HEK293 (cell line): ENCODE results near the gene TPSD1.

Experiments used
- CTCF ChIA-PET: fragments of 350-600 bp; formaldehyde crosslinking; extraction: SDS; loops from one replicate; lab custom pipeline; 2021; ENCODE audit warnings: antibody characterized with exemption; lab: Yijun Ruan, JAX
- POLR2A ChIA-PET: fragments of 300-600 bp; formaldehyde crosslinking; extraction: SDS; loops from one replicate; lab custom pipeline; 2020; ENCODE audit warnings: antibody characterized with exemption, inconsistent platforms; lab: Yijun Ruan, JAX
- H3K27ac ChIP-seq: fragments of 200-500 bp; sonication (Bioruptor generic); 2 replicates; pipeline ENCODE4 v1.5.1; 2014; ENCODE audit warnings: low read depth, low read length, control low read depth, inconsistent platforms; ENCODE audit errors: extremely low read depth
- H3K36me3 ChIP-seq, 2 experiments: fragments of 200-500 bp in 1 of 2; sonication (Bioruptor generic) in 1 of 2; 1 replicate in 1 of 2; 2 replicates in 1 of 2; pipeline ENCODE4 v1.5.1; 2014 to 2017; ENCODE audit warnings: inconsistent platforms in 2 of 2, low read length in 2 of 2; ENCODE audit not compliant: control insufficient read depth in 2 of 2, insufficient read depth in 1 of 2
- H3K4me1 ChIP-seq: fragments of 200-500 bp; sonication (Bioruptor generic); 2 replicates; pipeline ENCODE4 v1.5.1; 2014; ENCODE audit warnings: mild to moderate bottlenecking, low read length, inconsistent platforms; ENCODE audit not compliant: control insufficient read depth, insufficient read depth
- H3K4me3 ChIP-seq: 2 replicates; pipeline ENCODE4 v1.5.1; 2011; ENCODE audit warnings: low read depth, mild to moderate bottlenecking, control low read depth, low read length, moderate library complexity
- H3K9me3 ChIP-seq: fragments of 200-500 bp; sonication (Bioruptor generic); 2 replicates; pipeline ENCODE4 v1.5.1; 2014; ENCODE audit warnings: low read depth, low read length, inconsistent platforms; ENCODE audit not compliant: control insufficient read depth, insufficient read depth
- EGR2 ChIP-seq: fragments of 450-650 bp; formaldehyde crosslinking; IDR thresholded peaks from 2 replicates; pipeline ENCODE4 v1.5.1; 2016; ENCODE audit warnings: low read depth, missing biosample characterization, missing genetic modification characterization
- IKZF3 ChIP-seq: fragments of 450-650 bp; IDR thresholded peaks from 2 replicates; pipeline ENCODE4 v1.5.0; 2018; ENCODE audit warnings: missing biosample characterization, mild to moderate bottlenecking, missing genetic modification characterization, moderate library complexity
- KLF9 ChIP-seq: fragments of 450-650 bp; formaldehyde crosslinking; IDR thresholded peaks from 2 replicates; pipeline ENCODE4 v1.5.1; 2016; ENCODE audit warnings: missing biosample characterization, missing genetic modification characterization, low read depth
- SP2 ChIP-seq: fragments of 450-650 bp; formaldehyde crosslinking; IDR thresholded peaks from 2 replicates; pipeline ENCODE4 v1.5.1; 2016; ENCODE audit warnings: missing biosample characterization, missing genetic modification characterization
- SP7 ChIP-seq: fragments of 450-650 bp; formaldehyde crosslinking; IDR thresholded peaks from 2 replicates; pipeline ENCODE4 v1.5.1; 2016; ENCODE audit warnings: missing biosample characterization, missing genetic modification characterization
- ZNF16 ChIP-seq: fragments of 450-650 bp; formaldehyde crosslinking; IDR thresholded peaks from 2 replicates; pipeline ENCODE4 v1.5.1; 2016; ENCODE audit warnings: low read depth, missing biosample characterization, missing genetic modification characterization
- ZNF221 ChIP-seq: fragments of 450-650 bp; formaldehyde crosslinking; IDR thresholded peaks from 2 replicates; pipeline ENCODE4 v1.5.1; 2017; ENCODE audit warnings: missing biosample characterization, missing genetic modification characterization, borderline replicate concordance
- ZNF521 ChIP-seq: fragments of 450-650 bp; formaldehyde crosslinking; IDR thresholded peaks from 2 replicates; pipeline ENCODE4 v1.5.1; 2017; ENCODE audit warnings: missing biosample characterization, mild to moderate bottlenecking, missing genetic modification characterization
- ZNF623 ChIP-seq: fragments of 450-650 bp; formaldehyde crosslinking; IDR thresholded peaks from 2 replicates; pipeline ENCODE4 v1.5.1; 2016; ENCODE audit warnings: missing biosample characterization, missing genetic modification characterization
- ZNF785 ChIP-seq: fragments of 450-650 bp; formaldehyde crosslinking; IDR thresholded peaks from 2 replicates; pipeline ENCODE4 v1.5.1; 2016; ENCODE audit warnings: missing biosample characterization, missing genetic modification characterization
- ZNF837 ChIP-seq: fragments of 450-650 bp; formaldehyde crosslinking; IDR thresholded peaks from 2 replicates; pipeline ENCODE4 v1.5.1; 2016; ENCODE audit warnings: missing biosample characterization, missing genetic modification characterization
- ZNF843 ChIP-seq: fragments of 450-650 bp; formaldehyde crosslinking; IDR thresholded peaks from 2 replicates; pipeline ENCODE4 v1.5.1; 2016; ENCODE audit warnings: missing biosample characterization, missing genetic modification characterization
- TF ChIP-seq, protein P1 (sequence below): fragments of 450-650 bp; formaldehyde crosslinking; IDR thresholded peaks from 2 replicates; pipeline ENCODE4 v1.5.1; 2016; ENCODE audit warnings: missing biosample characterization, missing genetic modification characterization
- TF ChIP-seq, protein P2 (sequence below): fragments of 450-650 bp; formaldehyde crosslinking; IDR thresholded peaks from 2 replicates; pipeline ENCODE4 v1.5.1; 2016; ENCODE audit warnings: missing biosample characterization, missing genetic modification characterization
- TF ChIP-seq, protein P3 (sequence below): fragments of 450-650 bp; formaldehyde crosslinking; conservative IDR thresholded peaks from 2 replicates; pipeline ENCODE4 v1.5.1; 2016; ENCODE audit warnings: low read depth, missing biosample characterization, missing genetic modification characterization

The TPSD1 gene

DNA sequence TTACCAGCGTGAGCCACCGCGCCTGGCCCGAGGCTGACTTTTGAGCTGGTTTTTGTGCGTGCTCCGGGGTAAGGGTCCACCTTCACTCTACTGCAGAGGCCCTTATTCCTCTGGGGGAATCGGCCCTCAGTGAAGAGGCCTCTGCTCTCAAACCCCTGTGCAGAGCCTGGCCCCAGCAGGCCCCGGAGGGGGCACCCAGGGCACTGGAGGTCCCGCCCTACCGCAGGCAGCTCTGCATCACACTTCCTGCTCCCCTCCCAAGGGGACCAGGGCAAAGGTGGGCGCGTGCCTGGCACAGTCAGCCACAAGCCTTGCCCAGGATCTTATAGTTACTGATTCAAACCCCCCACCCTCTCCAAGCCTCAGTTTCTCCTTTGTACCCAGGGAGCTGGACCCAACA is 50.0 kb downstream of the TPSD1 start (continued):
- TF ChIP-seq, protein P1, sequence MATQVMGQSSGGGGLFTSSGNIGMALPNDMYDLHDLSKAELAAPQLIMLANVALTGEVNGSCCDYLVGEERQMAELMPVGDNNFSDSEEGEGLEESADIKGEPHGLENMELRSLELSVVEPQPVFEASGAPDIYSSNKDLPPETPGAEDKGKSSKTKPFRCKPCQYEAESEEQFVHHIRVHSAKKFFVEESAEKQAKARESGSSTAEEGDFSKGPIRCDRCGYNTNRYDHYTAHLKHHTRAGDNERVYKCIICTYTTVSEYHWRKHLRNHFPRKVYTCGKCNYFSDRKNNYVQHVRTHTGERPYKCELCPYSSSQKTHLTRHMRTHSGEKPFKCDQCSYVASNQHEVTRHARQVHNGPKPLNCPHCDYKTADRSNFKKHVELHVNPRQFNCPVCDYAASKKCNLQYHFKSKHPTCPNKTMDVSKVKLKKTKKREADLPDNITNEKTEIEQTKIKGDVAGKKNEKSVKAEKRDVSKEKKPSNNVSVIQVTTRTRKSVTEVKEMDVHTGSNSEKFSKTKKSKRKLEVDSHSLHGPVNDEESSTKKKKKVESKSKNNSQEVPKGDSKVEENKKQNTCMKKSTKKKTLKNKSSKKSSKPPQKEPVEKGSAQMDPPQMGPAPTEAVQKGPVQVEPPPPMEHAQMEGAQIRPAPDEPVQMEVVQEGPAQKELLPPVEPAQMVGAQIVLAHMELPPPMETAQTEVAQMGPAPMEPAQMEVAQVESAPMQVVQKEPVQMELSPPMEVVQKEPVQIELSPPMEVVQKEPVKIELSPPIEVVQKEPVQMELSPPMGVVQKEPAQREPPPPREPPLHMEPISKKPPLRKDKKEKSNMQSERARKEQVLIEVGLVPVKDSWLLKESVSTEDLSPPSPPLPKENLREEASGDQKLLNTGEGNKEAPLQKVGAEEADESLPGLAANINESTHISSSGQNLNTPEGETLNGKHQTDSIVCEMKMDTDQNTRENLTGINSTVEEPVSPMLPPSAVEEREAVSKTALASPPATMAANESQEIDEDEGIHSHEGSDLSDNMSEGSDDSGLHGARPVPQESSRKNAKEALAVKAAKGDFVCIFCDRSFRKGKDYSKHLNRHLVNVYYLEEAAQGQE (tag by site-specific recombination): no peak
- TF ChIP-seq KLF9 (tag by site-specific recombination) (no peak), SP7 (tag by site-specific recombination) (no peak), ZNF843 (tag by site-specific recombination) (no peak), IKZF3 (tag by site-specific recombination) (no peak), EGR2 (tag by site-specific recombination) (no peak), ZNF623 (no peak), SP2 (tag by site-specific recombination) (no peak), ZNF837 (no peak), ZNF221 (no peak), ZNF785 (tag by site-specific recombination) (no peak), ZNF521 (tag by site-specific recombination) (no peak)
- TF ChIP-seq, protein P2, sequence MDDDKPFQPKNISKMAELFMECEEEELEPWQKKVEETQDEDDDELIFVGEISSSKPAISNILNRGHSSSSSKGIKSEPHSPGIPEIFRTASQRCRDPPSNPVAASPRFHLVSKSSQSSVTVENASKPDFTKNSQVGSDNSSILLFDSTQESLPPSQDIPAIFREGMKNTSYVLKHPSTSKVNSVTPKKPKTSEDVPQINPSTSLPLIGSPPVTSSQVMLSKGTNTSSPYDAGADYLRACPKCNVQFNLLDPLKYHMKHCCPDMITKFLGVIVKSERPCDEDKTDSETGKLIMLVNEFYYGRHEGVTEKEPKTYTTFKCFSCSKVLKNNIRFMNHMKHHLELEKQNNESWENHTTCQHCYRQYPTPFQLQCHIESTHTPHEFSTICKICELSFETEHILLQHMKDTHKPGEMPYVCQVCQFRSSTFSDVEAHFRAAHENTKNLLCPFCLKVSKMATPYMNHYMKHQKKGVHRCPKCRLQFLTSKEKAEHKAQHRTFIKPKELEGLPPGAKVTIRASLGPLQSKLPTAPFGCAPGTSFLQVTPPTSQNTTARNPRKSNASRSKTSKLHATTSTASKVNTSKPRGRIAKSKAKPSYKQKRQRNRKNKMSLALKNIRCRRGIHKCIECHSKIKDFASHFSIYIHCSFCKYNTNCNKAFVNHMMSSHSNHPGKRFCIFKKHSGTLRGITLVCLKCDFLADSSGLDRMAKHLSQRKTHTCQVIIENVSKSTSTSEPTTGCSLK (tag by site-specific recombination): no peak

DNA sequence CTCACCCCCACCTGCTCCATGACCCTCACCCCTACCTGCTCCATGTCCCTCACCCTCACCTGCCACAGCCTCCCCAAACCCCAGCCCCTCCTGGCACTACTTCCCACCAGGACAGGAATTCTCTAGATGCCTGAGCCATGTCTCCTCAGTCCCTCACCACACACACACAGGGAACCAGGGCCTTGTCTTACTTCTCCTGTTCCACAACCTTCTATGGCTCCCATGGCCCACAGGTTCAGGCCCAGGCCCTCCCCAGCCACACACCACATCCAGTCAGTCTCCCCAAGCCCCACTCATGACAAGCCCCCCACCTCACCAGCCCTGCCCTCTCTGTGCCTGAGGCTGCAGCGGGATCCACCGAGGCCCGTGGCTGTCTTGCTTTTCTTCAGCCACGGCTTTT is 50.5 kb downstream of the TPSD1 start:
- POLR2A ChIA-PET: no interaction called here
- H3K9me3 ChIP-seq: no peaks in the 10 kb centered on the region
- CTCF ChIA-PET: no interaction called here
- H3K27ac ChIP-seq: no peak overlapping the region
- H3K36me3 ChIP-seq: peaks cover 0 to 6% of the 10 kb centered on the region in 2 experiments; a peak in 1 of 3 replicates
- H3K4me3 ChIP-seq: no peak overlapping the region
- peak; percentile 50; the same call in 1 of the 2 replicates for TF ChIP-seq ZNF16
- TF ChIP-seq, protein P3, sequence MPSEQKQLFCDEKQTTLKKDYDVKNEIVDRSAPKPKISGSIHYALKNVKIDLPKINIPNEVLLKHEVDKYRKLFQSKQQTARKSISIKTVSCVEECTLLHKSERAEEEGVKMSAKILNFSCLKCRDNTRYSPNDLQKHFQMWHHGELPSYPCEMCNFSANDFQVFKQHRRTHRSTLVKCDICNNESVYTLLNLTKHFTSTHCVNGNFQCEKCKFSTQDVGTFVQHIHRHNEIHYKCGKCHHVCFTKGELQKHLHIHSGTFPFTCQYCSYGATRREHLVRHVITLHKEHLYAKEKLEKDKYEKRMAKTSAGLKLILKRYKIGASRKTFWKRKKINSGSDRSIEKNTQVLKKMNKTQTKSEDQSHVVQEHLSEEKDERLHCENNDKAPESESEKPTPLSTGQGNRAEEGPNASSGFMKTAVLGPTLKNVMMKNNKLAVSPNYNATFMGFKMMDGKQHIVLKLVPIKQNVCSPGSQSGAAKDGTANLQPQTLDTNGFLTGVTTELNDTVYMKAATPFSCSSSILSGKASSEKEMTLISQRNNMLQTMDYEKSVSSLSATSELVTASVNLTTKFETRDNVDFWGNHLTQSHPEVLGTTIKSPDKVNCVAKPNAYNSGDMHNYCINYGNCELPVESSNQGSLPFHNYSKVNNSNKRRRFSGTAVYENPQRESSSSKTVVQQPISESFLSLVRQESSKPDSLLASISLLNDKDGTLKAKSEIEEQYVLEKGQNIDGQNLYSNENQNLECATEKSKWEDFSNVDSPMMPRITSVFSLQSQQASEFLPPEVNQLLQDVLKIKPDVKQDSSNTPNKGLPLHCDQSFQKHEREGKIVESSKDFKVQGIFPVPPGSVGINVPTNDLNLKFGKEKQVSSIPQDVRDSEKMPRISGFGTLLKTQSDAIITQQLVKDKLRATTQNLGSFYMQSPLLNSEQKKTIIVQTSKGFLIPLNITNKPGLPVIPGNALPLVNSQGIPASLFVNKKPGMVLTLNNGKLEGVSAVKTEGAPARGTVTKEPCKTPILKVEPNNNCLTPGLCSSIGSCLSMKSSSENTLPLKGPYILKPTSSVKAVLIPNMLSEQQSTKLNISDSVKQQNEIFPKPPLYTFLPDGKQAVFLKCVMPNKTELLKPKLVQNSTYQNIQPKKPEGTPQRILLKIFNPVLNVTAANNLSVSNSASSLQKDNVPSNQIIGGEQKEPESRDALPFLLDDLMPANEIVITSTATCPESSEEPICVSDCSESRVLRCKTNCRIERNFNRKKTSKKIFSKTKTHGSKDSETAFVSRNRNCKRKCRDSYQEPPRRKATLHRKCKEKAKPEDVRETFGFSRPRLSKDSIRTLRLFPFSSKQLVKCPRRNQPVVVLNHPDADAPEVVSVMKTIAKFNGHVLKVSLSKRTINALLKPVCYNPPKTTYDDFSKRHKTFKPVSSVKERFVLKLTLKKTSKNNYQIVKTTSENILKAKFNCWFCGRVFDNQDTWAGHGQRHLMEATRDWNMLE (tag by site-specific recombination): no peak
- peaks cover 4% of the 10 kb centered on the region for H3K4me1 ChIP-seq
